ENCODE measurements around the gene NUDCD2. TPM values are rescaled to one million over a fixed set of nuclear protein-coding genes. Genes with fewer than 3 reads are reported as not detected.
"Not testable (repeated sequence)": the region's sequence is repeated elsewhere in the genome, so short reads cannot be mapped to it uniquely, and the experiment has no call there.

Gene NUDCD2
- total and polyA plus RNA-seq, 5 donors from 2014 or later = 20.7 to 59.8 (median 46.0) TPM

GRCh38 chr5:163460562-163461171, 765 bp upstream of the NUDCD2 start, which contains the start of gene HMMR:
TSS of gene HMMR (plus strand) at chr5:163460632. CDS start at chr5:163460693, 61 bp downstream.
- peaks cover 9% of the 10 kb centered on the region for H3K36me3 Mint-ChIP-seq
- peaks cover 17 to 60% (median 38%) of the 10 kb centered on the region in 4 donors for H3K4me1 Mint-ChIP-seq
- DNase-seq = no peak
- ATAC-seq (ENCODE audit: low read depth in 2 of 2) = no peak
- H3K27me3 Mint-ChIP-seq = peaks cover 9% of the 10 kb centered on the region
- Histone ChIP-seq H3K4me3 (ENCODE audit: low read depth, low read length) (peak within 1 kb of the TSS; percentile 90), H3K36me3 (ENCODE audit: control insufficient read depth, insufficient read depth, low read length) (peaks cover under 1% of the 10 kb centered on the region), H3K27me3 (ENCODE audit: control insufficient read depth, insufficient read depth, low read length) (no peaks in the 10 kb centered on the region), H3K27ac (ENCODE audit: insufficient read depth, low read length, poor library complexity, severe bottlenecking) (peak within 1 kb of the TSS; percentile 97), H3K9me3 (ENCODE audit: control insufficient read depth in 2 of 2, low read length in 2 of 2) (no peaks in the 10 kb centered on the region), H3K4me1 (ENCODE audit: control insufficient read depth, insufficient read depth, low read length, poor library complexity, severe bottlenecking) (peaks cover 52% of the 10 kb centered on the region)
- H3K9me3 Mint-ChIP-seq = no peaks in the 10 kb centered on the region
- H3K27ac Mint-ChIP-seq = peak within 1 kb of the TSS; percentile 98 to 100 (median 100)
- peak within 1 kb of the TSS; percentile 95 to 99 (median 98) for H3K4me3 Mint-ChIP-seq

GRCh38 chr5:163459462-163459818, 462 bp downstream of the NUDCD2 start:
- Mint-ChIP-seq H3K9me3 (no peaks in the 10 kb centered on the region), H3K4me3 (peak overlapping the region; percentile 95 to 99 (median 98)), H3K27me3 (peaks cover 9% of the 10 kb centered on the region), H3K4me1 (peaks cover 18 to 65% (median 44%) of the 10 kb centered on the region in 4 donors), H3K36me3 (peaks cover 18% of the 10 kb centered on the region), H3K27ac (peak overlapping the region; percentile 98 to 100 (median 100))
- no peaks in the 10 kb centered on the region for H3K9me3 ChIP-seq (ENCODE audit: control insufficient read depth in 2 of 2, low read length in 2 of 2)
- H3K4me1 ChIP-seq (ENCODE audit: control insufficient read depth, insufficient read depth, low read length, poor library complexity, severe bottlenecking) = peaks cover 52% of the 10 kb centered on the region
- H3K4me3 ChIP-seq (ENCODE audit: low read depth, low read length) = peak overlapping the region; percentile 90
- no peak for ATAC-seq (ENCODE audit: low read depth in 2 of 2)
- peak overlapping the region; percentile 97 for H3K27ac ChIP-seq (ENCODE audit: insufficient read depth, low read length, poor library complexity, severe bottlenecking)
- H3K27me3 ChIP-seq (ENCODE audit: control insufficient read depth, insufficient read depth, low read length) = no peaks in the 10 kb centered on the region
- DNase-seq = peak in 1 of 3 donors; percentile 47
- H3K36me3 ChIP-seq (ENCODE audit: control insufficient read depth, insufficient read depth, low read length) = peaks cover 13% of the 10 kb centered on the region

- Histone ChIP-seq H3K27ac (ENCODE audit: insufficient read depth, low read length, poor library complexity, severe bottlenecking) (peak overlapping the region; percentile 97), H3K4me3 (ENCODE audit: low read depth, low read length) (peak overlapping the region; percentile 90)
- peaks cover 18 to 65% (median 44%) of the 10 kb centered on the region in 4 donors for H3K4me1 Mint-ChIP-seq
These were observed 1.0 kb downstream of the NUDCD2 start for GRCh38 chr5:163458778-163459385.

DNA sequence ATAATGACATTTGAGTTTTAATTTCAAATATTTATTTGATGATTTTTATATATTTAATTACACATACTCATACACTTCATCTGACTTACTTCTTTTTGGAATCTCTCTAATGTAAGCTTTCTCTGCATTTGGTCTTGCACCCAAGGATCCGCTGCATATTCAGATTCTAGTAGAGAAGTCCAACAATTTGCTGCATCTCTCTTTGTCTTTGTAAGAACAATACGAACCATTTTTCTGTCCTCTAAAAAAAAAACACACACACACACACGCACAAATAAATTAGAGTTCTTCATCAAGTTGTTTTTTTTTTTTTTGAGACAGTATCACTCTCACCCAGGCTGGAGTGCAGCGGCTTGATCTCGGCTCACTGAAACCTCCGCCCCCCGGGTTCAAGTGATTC, 3.1 kb downstream of the NUDCD2 start:
- no peaks in the 10 kb centered on the region for H3K9me3 ChIP-seq (ENCODE audit: control insufficient read depth in 2 of 2, low read length in 2 of 2)
- ATAC-seq (ENCODE audit: low read depth in 2 of 2) = no peak
- Mint-ChIP-seq H3K27me3 (peaks cover 9% of the 10 kb centered on the region), H3K4me3 (peak overlapping the region in 1 of 4 donors; percentile 9), H3K9me3 (no peaks in the 10 kb centered on the region), H3K27ac (peak overlapping the region in 2 of 3 donors; percentile 36 to 92), H3K4me1 (peaks cover 17 to 51% (median 36%) of the 10 kb centered on the region in 4 donors), H3K36me3 (peaks cover 18% of the 10 kb centered on the region)
- H3K4me3 ChIP-seq (ENCODE audit: low read depth, low read length) = no peak overlapping the region
- peaks cover 25% of the 10 kb centered on the region for H3K36me3 ChIP-seq (ENCODE audit: control insufficient read depth, insufficient read depth, low read length)
- peaks cover 36% of the 10 kb centered on the region for H3K4me1 ChIP-seq (ENCODE audit: control insufficient read depth, insufficient read depth, low read length, poor library complexity, severe bottlenecking)
- H3K27me3 ChIP-seq (ENCODE audit: control insufficient read depth, insufficient read depth, low read length) = no peaks in the 10 kb centered on the region
- H3K27ac ChIP-seq (ENCODE audit: insufficient read depth, low read length, poor library complexity, severe bottlenecking) = no peak overlapping the region
- DNase-seq = no peak

More at GRCh38 chr5:163458778-163459385, 1.0 kb downstream of the NUDCD2 start:
- Mint-ChIP-seq H3K4me3 (peak overlapping the region; percentile 95 to 99 (median 98)), H3K36me3 (peaks cover 18% of the 10 kb centered on the region), H3K27ac (peak overlapping the region; percentile 98 to 100 (median 100)), H3K9me3 (no peaks in the 10 kb centered on the region), H3K27me3 (peaks cover 9% of the 10 kb centered on the region)
- Histone ChIP-seq H3K27me3 (ENCODE audit: control insufficient read depth, insufficient read depth, low read length) (no peaks in the 10 kb centered on the region), H3K4me1 (ENCODE audit: control insufficient read depth, insufficient read depth, low read length, poor library complexity, severe bottlenecking) (peaks cover 52% of the 10 kb centered on the region), H3K9me3 (ENCODE audit: control insufficient read depth in 2 of 2, low read length in 2 of 2) (no peaks in the 10 kb centered on the region), H3K36me3 (ENCODE audit: control insufficient read depth, insufficient read depth, low read length) (peaks cover 15% of the 10 kb centered on the region)
- ATAC-seq (ENCODE audit: low read depth in 2 of 2) (no peak), DNase-seq (peak in 1 of 3 donors; percentile 31)

GRCh38 chr5:163456029-163456589, 3.8 kb downstream of the NUDCD2 start:
- H3K9me3 Mint-ChIP-seq = no peaks in the 10 kb centered on the region
- peaks cover 18% of the 10 kb centered on the region for H3K36me3 Mint-ChIP-seq
- no peak for ATAC-seq (ENCODE audit: low read depth in 2 of 2)
- Histone ChIP-seq H3K36me3 (ENCODE audit: control insufficient read depth, insufficient read depth, low read length) (peaks cover 25% of the 10 kb centered on the region), H3K27me3 (ENCODE audit: control insufficient read depth, insufficient read depth, low read length) (no peaks in the 10 kb centered on the region), H3K9me3 (ENCODE audit: control insufficient read depth in 2 of 2, low read length in 2 of 2) (no peaks in the 10 kb centered on the region), H3K27ac (ENCODE audit: insufficient read depth, low read length, poor library complexity, severe bottlenecking) (no peak overlapping the region), H3K4me1 (ENCODE audit: control insufficient read depth, insufficient read depth, low read length, poor library complexity, severe bottlenecking) (peaks cover 32% of the 10 kb centered on the region), H3K4me3 (ENCODE audit: low read depth, low read length) (no peak overlapping the region)
- H3K4me3 Mint-ChIP-seq = peak overlapping the region in 2 of 4 donors; percentile 9 to 31
- peaks cover 9% of the 10 kb centered on the region for H3K27me3 Mint-ChIP-seq
- DNase-seq = no peak
- H3K27ac Mint-ChIP-seq = peak overlapping the region in 1 of 3 donors; percentile 66
- H3K4me1 Mint-ChIP-seq = peaks cover 13 to 45% (median 32%) of the 10 kb centered on the region in 4 donors

GRCh38 chr5:163455406-163455805, 4.5 kb downstream of the NUDCD2 start:
- H3K4me3 Mint-ChIP-seq = peak overlapping the region in 1 of 4 donors; percentile 55
- not testable (repeated sequence) for H3K4me3 ChIP-seq (ENCODE audit: low read depth, low read length); ATAC-seq (ENCODE audit: low read depth in 2 of 2); H3K9me3 Mint-ChIP-seq; H3K27me3 Mint-ChIP-seq; H3K9me3 ChIP-seq (ENCODE audit: control insufficient read depth in 2 of 2, low read length in 2 of 2); H3K27ac ChIP-seq (ENCODE audit: insufficient read depth, low read length, poor library complexity, severe bottlenecking); H3K27me3 ChIP-seq (ENCODE audit: control insufficient read depth, insufficient read depth, low read length); DNase-seq
- peaks cover 13 to 40% (median 28%) of the 10 kb centered on the region in 4 donors for H3K4me1 Mint-ChIP-seq
- peaks cover 25% of the 10 kb centered on the region for H3K4me1 ChIP-seq (ENCODE audit: control insufficient read depth, insufficient read depth, low read length, poor library complexity, severe bottlenecking)
- peaks cover 18% of the 10 kb centered on the region for H3K36me3 Mint-ChIP-seq
- peaks cover 28% of the 10 kb centered on the region for H3K36me3 ChIP-seq (ENCODE audit: control insufficient read depth, insufficient read depth, low read length)
- H3K27ac Mint-ChIP-seq = peak overlapping the region in 2 of 3 donors; percentile 12 to 40

DNA sequence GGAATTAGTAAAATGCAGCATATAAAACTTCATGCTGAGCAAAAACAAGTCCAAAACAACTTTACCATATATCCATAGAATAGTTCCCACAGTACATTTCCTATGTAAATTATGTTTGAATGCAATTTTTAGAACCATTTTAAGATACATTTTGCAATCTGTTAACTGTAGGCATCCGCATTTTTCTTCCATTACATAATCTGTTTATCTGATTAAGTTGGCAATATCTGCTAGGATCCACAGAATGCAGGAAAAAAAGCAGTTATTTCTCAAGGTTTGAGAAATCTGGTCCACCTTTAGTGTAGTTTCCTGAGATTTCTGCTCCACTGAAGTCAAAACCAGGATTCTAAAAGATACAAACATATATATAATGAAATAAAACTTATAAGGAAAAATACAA, 6.2 kb downstream of the NUDCD2 start:
- peaks cover 28% of the 10 kb centered on the region for H3K36me3 ChIP-seq (ENCODE audit: control insufficient read depth, insufficient read depth, low read length)
- Mint-ChIP-seq H3K27ac (no peak overlapping the region), H3K4me3 (no peak overlapping the region), H3K9me3 (no peaks in the 10 kb centered on the region), H3K36me3 (peaks cover 18% of the 10 kb centered on the region), H3K4me1 (peaks cover 7 to 32% (median 25%) of the 10 kb centered on the region in 4 donors), H3K27me3 (no peaks in the 10 kb centered on the region)
- peaks cover 18% of the 10 kb centered on the region for H3K4me1 ChIP-seq (ENCODE audit: control insufficient read depth, insufficient read depth, low read length, poor library complexity, severe bottlenecking)
- no peaks in the 10 kb centered on the region for H3K27me3 ChIP-seq (ENCODE audit: control insufficient read depth, insufficient read depth, low read length)
- H3K27ac ChIP-seq (ENCODE audit: insufficient read depth, low read length, poor library complexity, severe bottlenecking) = peak overlapping the region; percentile 8
- H3K9me3 ChIP-seq (ENCODE audit: control insufficient read depth in 2 of 2, low read length in 2 of 2) = no peaks in the 10 kb centered on the region
- ATAC-seq (ENCODE audit: low read depth in 2 of 2) = no peak
- DNase-seq = no peak
- H3K4me3 ChIP-seq (ENCODE audit: low read depth, low read length) = no peak overlapping the region
